NCI-H526 treated with DMSO at 0.1 percent for 48 hours (cell line): ENCODE measurements around the gene NPW.
A peak's percentile ranks its signal among the peaks of the same experiment; 100 is the strongest.
"Not testable (repeated sequence)": the region's sequence is repeated elsewhere in the genome, so short reads cannot be mapped to it uniquely, and the experiment has no call there.

Experiments
- DNase-seq: peaks from one replicate; lab custom pipeline; 2025; lab: John Stamatoyannopoulos, UW

Gene NPW

GRCh38 chr16:2002406-2003230 is 17.0 kb upstream of the NPW start:
- DNase-seq = no peak

DNA sequence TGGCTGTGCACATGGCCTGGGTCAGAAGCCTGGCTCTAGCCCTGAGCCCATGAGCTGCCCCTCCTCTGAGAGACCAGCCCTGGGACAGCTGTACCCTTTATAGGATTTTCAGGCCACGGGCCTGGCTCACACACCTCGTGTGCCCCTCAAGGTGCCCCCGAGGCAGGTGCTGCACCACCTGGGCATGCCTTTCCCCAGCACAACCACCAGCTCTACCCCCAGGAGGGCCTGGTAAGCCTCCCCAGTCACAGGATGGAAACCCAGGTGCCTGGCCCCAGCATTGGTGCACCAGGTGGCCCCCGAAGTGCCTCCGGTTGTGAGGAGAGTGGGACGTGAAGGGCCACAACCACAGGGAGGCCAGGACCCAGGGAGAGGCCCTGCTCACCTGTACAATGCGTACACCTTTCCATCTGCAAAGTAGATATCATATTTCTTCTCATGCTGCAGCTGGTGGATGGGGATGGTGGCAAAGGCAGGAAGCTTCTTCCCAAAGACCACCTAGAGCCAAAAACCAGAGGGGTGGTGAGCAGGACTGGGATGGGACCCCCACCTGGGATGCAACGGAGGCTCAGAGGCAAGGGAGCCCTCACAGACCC is 16.3 kb upstream of the NPW start:
- no peak for DNase-seq

DNA sequence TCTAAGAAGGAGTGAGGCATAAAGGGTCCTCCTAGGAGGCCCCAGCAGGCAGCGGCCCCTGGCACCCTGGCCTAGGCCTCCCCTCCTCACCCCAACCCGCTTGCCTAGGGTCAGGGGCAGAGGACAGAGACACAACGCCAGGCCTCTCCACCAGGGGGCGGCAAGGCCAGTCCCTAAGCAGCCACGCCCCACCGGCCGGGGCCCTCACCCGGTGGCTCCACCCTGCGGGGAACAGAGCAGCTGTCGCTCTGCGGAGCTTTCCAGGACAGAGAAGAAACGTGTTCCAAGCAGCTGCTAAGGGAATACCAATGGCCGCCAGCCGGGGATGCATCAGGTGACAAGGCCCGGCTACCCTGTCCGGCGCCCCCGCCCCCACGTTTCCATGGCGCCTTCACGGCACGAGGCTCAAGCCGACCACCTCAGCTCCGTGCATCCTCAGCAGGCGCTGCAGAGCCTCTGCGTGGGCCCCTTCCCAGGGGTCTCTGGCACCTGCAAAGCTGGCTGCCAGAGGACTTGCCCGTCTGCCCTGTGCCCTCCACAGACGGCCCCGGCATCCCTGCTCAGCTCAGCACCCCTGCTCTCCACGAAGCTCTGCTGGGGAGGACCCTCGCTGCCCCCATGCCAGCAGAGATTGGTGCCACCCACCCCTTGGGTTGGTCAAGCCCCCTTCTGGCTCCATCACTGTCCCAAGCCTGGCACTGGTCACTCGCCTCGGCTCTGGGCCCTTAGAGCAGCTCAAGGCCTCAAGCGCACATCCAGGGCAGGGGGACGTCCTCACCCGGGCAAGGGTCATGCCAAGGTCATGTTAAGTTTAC is 15.6 kb upstream of the NPW start:
- peak; percentile 59 for DNase-seq

- no peak for DNase-seq
Measured at GRCh38 chr16:2004795-2005517, 14.6 kb upstream of the NPW start.

DNA sequence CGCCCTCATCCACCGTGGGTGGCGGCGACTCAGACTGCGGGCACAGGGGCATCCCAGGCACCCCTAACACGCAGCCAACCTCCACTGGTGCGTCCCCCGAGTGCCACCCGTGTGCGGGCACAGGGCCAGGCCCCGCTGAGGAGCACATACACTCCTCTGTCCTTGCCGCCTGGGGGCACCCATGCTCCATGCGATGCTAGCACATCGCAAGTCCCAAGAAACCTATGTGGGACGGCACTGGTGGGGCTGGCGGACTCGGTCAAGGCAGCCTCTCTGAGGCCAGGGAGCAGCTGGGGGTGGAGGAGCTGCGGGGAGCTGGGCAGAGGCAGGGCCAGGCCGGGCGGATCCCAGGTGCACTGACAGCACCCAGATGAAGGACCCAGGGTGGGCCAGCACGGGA is 13.9 kb upstream of the NPW start:
- DNase-seq = no peak

GRCh38 chr16:2006317-2006716 is 13.3 kb upstream of the NPW start:
- no peak for DNase-seq

- no peak for DNase-seq
Measured at GRCh38 chr16:2007081-2007836, 12.3 kb upstream of the NPW start.

- DNase-seq = no peak
Measured at GRCh38 chr16:2008009-2008526, 11.5 kb upstream of the NPW start.

- no peak for DNase-seq
Measured at GRCh38 chr16:2008631-2009163, 10.9 kb upstream of the NPW start.

DNA sequence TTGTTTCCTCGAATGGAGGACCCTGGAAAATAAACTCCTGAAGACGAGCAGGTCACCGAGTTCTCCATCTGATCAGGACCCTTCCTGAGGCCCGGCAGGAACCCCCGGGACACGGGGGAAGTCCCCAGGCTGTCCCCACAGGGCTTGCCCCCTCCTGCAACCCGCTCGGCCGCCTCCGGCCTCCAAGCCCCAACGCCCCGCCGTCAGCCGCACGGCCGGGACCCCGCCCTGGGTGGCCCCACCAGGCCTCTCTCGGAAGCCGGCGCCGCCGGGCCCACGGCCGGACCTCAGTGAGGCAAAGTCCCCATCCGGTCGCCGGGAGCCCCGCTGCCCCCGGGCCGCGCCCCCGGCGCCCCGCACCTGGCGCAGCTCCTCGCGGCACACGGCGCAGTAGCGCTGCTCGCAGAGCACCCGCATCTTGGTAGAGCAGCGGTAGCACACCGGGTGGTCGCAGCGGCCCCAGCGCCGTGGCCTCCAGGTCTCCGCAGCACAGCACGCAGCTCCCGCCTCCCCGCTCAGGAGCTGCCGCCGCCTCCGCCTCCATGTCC is 10.3 kb upstream of the NPW start:
- DNase-seq = no peak

DNA sequence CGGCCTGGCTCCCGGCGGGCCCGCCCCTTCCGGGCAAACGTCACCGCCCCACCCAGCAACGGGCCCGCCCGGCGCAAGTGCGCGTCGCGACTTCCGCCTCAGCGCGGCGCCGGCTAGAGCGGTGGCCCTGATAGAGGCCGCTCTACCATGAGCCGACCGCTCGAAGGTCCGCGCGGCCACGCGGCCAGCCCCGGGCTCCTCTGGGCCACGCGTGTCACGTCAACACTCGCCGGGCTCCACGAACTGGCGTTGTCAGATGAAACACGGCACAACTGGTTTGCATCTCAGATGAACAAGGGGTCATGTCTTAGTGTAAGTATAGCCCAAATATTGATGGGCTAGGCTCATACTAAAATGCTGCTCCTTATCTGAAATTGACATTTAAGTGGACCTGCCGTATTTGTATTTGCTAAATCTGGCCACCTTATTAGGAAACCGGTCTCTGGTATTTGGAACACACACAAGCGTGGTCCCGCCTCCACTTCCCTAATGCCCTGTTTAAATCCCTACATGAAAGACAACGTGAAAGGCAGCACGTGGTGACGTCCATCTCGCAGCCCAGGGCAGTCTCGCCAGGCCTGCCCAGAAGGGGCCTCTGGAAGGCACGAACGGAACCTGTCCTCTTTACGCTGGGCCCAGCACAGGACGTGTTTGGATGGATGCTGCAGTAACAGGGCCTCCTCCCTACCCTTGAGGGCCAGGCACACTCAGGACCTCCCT is 9.6 kb upstream of the NPW start, which contains the start of gene ZNF598:
ZNF598 (minus strand) TSS at position 31 of the 720 bp plus-strand sequence.
- peak; percentile 40 for DNase-seq

- DNase-seq = not testable (repeated sequence)
Measured at GRCh38 chr16:2011726-2012125, 7.9 kb upstream of the NPW start.

- DNase-seq = no peak
Measured at GRCh38 chr16:2013527-2013926, 6.1 kb upstream of the NPW start.

DNA sequence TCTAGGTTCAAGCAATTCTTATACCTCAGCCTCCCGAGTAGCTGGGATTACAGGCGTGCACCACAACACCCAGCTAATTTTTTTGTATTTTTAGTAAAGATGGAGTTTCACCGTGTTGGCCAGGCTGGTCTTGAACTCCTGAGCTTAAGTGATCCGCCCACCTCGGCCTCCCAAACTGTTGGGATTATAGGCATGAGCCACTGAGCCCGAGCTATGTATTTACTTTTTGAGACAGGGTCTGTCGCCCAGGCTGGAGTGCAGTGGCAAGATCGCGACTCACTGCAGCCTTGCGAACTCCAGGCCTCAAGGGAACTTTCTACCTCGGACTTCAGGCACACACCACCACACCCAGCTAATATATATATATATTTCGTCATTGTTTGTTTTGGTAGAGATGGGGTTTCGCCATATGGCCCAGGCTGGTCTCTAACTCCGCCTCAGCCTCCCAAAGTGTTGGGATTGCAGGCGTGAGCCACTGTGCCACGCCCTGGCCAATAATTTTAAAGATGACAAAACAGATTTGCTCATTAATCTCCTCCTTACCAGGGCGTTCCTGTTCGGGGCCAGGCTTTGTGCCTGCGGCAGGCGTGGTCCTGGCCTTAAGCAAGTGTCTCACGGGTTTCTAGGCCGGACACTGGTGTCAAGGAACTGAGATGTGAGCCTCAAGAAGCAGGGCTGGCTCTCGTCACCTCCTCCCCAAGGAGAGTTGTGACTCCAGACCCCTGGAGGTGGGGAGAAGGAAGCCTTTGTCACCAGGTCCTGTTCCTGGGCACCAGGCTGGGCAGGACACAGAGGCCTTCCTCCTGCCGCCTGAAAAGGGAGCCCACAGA is 4.3 kb upstream of the NPW start:
- DNase-seq = no peak

- no peak for DNase-seq
Measured at GRCh38 chr16:2015947-2016208, 3.7 kb upstream of the NPW start.

GRCh38 chr16:2016407-2016922 is 3.1 kb upstream of the NPW start:
- DNase-seq = no peak

DNA sequence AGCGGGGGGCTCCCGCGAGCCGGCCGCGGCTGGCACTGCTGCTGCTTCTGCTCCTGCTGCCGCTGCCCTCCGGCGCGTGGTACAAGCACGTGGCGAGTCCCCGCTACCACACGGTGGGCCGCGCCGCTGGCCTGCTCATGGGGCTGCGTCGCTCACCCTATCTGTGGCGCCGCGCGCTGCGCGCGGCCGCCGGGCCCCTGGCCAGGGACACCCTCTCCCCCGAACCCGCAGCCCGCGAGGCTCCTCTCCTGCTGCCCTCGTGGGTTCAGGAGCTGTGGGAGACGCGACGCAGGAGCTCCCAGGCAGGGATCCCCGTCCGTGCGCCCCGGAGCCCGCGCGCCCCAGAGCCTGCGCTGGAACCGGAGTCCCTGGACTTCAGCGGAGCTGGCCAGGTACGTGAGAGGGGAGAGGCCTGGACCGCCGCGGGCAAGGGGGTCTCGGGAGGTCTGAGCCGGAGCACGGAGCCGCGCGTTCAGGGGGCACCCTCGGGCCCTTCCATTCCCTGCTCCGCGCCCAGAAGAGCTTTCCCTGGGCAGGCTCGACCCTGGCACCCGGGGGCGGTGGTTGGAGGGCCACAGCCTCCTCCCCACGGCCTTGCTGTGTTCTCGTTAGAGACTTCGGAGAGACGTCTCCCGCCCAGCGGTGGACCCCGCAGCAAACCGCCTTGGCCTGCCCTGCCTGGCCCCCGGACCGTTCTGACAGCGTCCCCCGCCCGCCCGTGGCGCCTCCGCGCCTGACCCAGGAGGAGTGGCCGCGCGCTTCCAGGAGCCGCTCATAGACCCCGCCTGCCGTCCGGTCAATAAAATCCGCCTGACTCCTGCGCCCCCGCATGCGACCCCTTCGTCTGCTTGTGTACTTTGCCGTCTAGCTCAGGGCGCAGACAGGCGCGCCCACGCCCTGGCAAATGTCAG is 591 bp downstream of the NPW start:
- no peak for DNase-seq

DNA sequence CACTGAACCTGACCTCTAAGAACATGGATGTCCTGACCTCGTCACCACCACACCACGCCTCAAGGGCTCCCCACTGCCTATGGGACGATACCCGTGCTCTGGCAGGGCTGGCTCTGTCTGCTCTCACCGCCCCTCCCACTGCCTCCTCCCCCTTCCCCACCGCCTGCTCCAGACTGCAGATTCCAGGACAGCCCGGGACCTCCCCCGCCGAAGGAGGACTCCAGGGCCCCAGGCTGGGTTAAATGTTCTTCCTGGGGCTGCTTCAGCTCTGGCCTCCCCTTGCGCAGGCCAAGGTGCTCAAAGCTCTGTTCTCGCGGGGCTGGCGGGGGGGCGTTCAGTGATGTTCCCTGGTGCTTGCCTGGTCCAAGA is 3.1 kb downstream of the NPW start:
- DNase-seq = no peak
